HAP-1 (cell line): ENCODE measurements around the gene TBC1D4.
"Not testable (repeated sequence)": the region's sequence is repeated elsewhere in the genome, so short reads cannot be mapped to it uniquely, and the experiment has no call there.

Experiments
- DNase-seq, 2 experiments: peaks; one replicate each; pipeline ENCODE4 v3.0.0-alpha.2; 2016 to 2020; ENCODE audit warnings: low spot score in 2 of 2
- H3K27me3 ChIP-seq: fragments of 250-450 bp; sonication (Bioruptor Pico); 2 replicates; pipeline ENCODE4 v1.5.1; 2020; ENCODE audit warnings: low read depth, mild to moderate bottlenecking, moderate library complexity
- H3K36me3 ChIP-seq: fragments of 250-450 bp; sonication (Bioruptor Pico); replicated peaks from 2 replicates; pipeline ENCODE4 v1.5.1; 2020; ENCODE audit warnings: mild to moderate bottlenecking
- H3K4me1 ChIP-seq: fragments of 250-450 bp; sonication (Bioruptor Pico); 2 replicates; pipeline ENCODE4 v1.5.1; 2020; ENCODE audit warnings: mild to moderate bottlenecking
- H3K4me3 ChIP-seq: fragments of 250-450 bp; sonication (Bioruptor Pico); 2 replicates; pipeline ENCODE4 v1.5.1; 2020; ENCODE audit warnings: mild to moderate bottlenecking, moderate library complexity
- H3K9me3 ChIP-seq: fragments of 250-450 bp; sonication (Bioruptor Pico); 2 replicates; pipeline ENCODE4 v1.5.1; 2020; ENCODE audit warnings: mild to moderate bottlenecking, moderate library complexity
- in situ Hi-C: fragments of 300-500 bp; cut with MboI; formaldehyde crosslinking; loops from 3 replicates; pipeline ENCODE4 v1.14.3; 2020; ENCODE audit warnings: low sequenced_read_pairs, inconsistent platforms, mixed read lengths

Gene TBC1D4

GRCh38 chr13:75263741-75264407, 218.1 kb downstream of the TBC1D4 start:
- H3K27me3 ChIP-seq, result no peaks in the 10 kb centered on the region
- no peak for DNase-seq
- no peaks in the 10 kb centered on the region for H3K4me1 ChIP-seq
- H3K9me3 ChIP-seq, result no peaks in the 10 kb centered on the region
- no peak overlapping the region for H3K4me3 ChIP-seq
- H3K36me3 ChIP-seq, result no peaks in the 10 kb centered on the region
- in situ Hi-C loops, result no loop called here

- peaks cover 10% of the 10 kb centered on the region for H3K4me1 ChIP-seq
- no peak for DNase-seq
- H3K36me3 ChIP-seq, result no peaks in the 10 kb centered on the region
- no peak overlapping the region for H3K4me3 ChIP-seq
- in situ Hi-C loops, result no loop called here
- no peaks in the 10 kb centered on the region for H3K9me3 ChIP-seq
- H3K27me3 ChIP-seq, result peaks cover 2% of the 10 kb centered on the region; the same call in 1 of the 2 replicates
Observed at GRCh38 chr13:75258159-75258782, 223.7 kb downstream of the TBC1D4 start.

GRCh38 chr13:75256922-75257321, 225.0 kb downstream of the TBC1D4 start:
- H3K36me3 ChIP-seq, result no peaks in the 10 kb centered on the region
- no peak for DNase-seq
- peaks cover 2% of the 10 kb centered on the region; the same call in 1 of the 2 replicates for H3K27me3 ChIP-seq
- in situ Hi-C loops, result no loop called here
- H3K4me1 ChIP-seq, result peaks cover 10% of the 10 kb centered on the region
- H3K9me3 ChIP-seq, result no peaks in the 10 kb centered on the region
- no peak overlapping the region for H3K4me3 ChIP-seq

GRCh38 chr13:75255653-75256052, 226.3 kb downstream of the TBC1D4 start:
- Histone ChIP-seq H3K36me3 (no peaks in the 10 kb centered on the region), H3K4me3 (no peak overlapping the region), H3K27me3 (peaks cover 2% of the 10 kb centered on the region; the same call in 1 of the 2 replicates), H3K4me1 (peaks cover 10% of the 10 kb centered on the region), H3K9me3 (no peaks in the 10 kb centered on the region)
- DNase-seq, result no peak
- in situ Hi-C loops, result no loop called here

GRCh38 chr13:75255147-75255546, 226.8 kb downstream of the TBC1D4 start:
- H3K4me3 ChIP-seq, result no peak overlapping the region
- peaks cover 10% of the 10 kb centered on the region for H3K4me1 ChIP-seq
- no peaks in the 10 kb centered on the region for H3K9me3 ChIP-seq
- H3K36me3 ChIP-seq, result no peaks in the 10 kb centered on the region
- in situ Hi-C loops, result no loop called here
- H3K27me3 ChIP-seq, result peaks cover 2% of the 10 kb centered on the region; the same call in 1 of the 2 replicates
- peak in 1 of 2 experiments; percentile 21 for DNase-seq

GRCh38 chr13:75251188-75251587, 230.8 kb downstream of the TBC1D4 start:
- Histone ChIP-seq H3K4me3 (no peak overlapping the region), H3K36me3 (no peaks in the 10 kb centered on the region), H3K4me1 (peaks cover 10% of the 10 kb centered on the region), H3K9me3 (no peaks in the 10 kb centered on the region), H3K27me3 (peaks cover 2% of the 10 kb centered on the region; the same call in 1 of the 2 replicates)
- DNase-seq, result no peak
- in situ Hi-C loops, result no loop called here

- Histone ChIP-seq H3K9me3 (no peaks in the 10 kb centered on the region), H3K27me3 (peaks cover 2% of the 10 kb centered on the region; the same call in 1 of the 2 replicates), H3K4me3 (no peak overlapping the region), H3K4me1 (peaks cover 10% of the 10 kb centered on the region), H3K36me3 (no peaks in the 10 kb centered on the region)
- in situ Hi-C loops, result no loop called here
- no peak for DNase-seq
Observed at GRCh38 chr13:75250526-75251178, 231.3 kb downstream of the TBC1D4 start.

- H3K36me3 ChIP-seq, H3K4me1 ChIP-seq, H3K9me3 ChIP-seq, H3K27me3 ChIP-seq, in situ Hi-C loops, H3K4me3 ChIP-seq, DNase-seq: not testable (repeated sequence)
Observed at GRCh38 chr13:75245578-75245977, 236.4 kb downstream of the TBC1D4 start.

GRCh38 chr13:75240240-75240639, 241.7 kb downstream of the TBC1D4 start:
- DNase-seq, H3K4me1 ChIP-seq, in situ Hi-C loops, H3K4me3 ChIP-seq, H3K36me3 ChIP-seq, H3K27me3 ChIP-seq, H3K9me3 ChIP-seq: not testable (repeated sequence)

- no peak for DNase-seq
- Histone ChIP-seq H3K9me3 (no peaks in the 10 kb centered on the region), H3K27me3 (no peaks in the 10 kb centered on the region; the same call in 1 of the 2 replicates), H3K4me3 (no peak overlapping the region), H3K36me3 (no peaks in the 10 kb centered on the region), H3K4me1 (no peaks in the 10 kb centered on the region)
- in situ Hi-C loops, result no loop called here
Observed at GRCh38 chr13:75236774-75237173, 245.2 kb downstream of the TBC1D4 start.
